Right ventricle myocardium inferior (tissue), 1 donor: ENCODE data around the gene KRTAP5-9. TPM values are rescaled to one million over a fixed set of nuclear protein-coding genes. Genes with fewer than 3 reads are reported as not detected.
"Not testable (repeated sequence)": the region's sequence is repeated elsewhere in the genome, so short reads cannot be mapped to it uniquely, and the experiment has no call there.

Experiments
- ATAC-seq: fragments of 200-7000 bp; cut with Tn5 transposase; one replicate; pipeline ENCODE4 v1.9.1; 2020; ENCODE audit warnings: mild to moderate bottlenecking, moderate library complexity
- DNase-seq: peaks from one replicate; pipeline ENCODE4 v3.0.0; 2021; ENCODE audit errors: missing footprints
- intact Hi-C: fragments of 100-400 bp; cut with DNase I; formaldehyde crosslinking; loops from one replicate; pipeline ENCODE4 v1.11.0; 2022
- total RNA-seq: library from RNA; stranded (reverse); fragmentation: NEBNext Ultra II Directional; extraction: Animal tissue kit (Norgen Biotek cat#: 25700); gene quantifications from one replicate; pipeline ENCODE4 v1.2.1, GENCODE V29; 2021
- donor health status: DM: no; HTN: yes; CAD: no; lungs with severe emphysema.

KRTAP5-9 gene
- total RNA-seq, 1 donor from 2014 or later, result not detected

GRCh38 chr11:71576688-71577465 lies 28.7 kb downstream of the KRTAP5-9 start:
- ATAC-seq, intact Hi-C loops: not testable (repeated sequence)

GRCh38 chr11:71577469-71578004 lies 29.3 kb downstream of the KRTAP5-9 start:
- DNase-seq (no peak), ATAC-seq (no peak)
- intact Hi-C loops, result no loop called here

More at GRCh38 chr11:71576688-71577465, 28.7 kb downstream of the KRTAP5-9 start:
- not testable (repeated sequence) for DNase-seq

DNA sequence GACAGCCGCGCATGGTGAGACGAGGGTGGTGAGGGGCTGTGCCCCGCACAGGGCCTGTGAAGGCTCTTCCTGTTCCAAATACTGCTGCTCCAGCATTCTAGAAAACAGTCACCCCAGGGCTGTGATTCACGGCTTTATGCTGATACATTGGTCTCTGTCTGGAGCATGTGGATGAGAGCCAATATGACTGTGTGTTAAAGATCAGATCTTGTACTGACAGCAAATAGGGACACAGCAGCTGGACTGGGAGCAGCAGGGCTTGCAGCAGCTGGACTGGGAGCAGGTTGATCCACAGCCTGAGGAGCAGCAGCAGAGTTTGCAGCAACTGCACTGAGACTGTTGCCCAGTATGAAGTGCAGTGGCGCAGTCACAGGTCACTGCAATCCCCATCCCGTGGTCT lies 31.3 kb downstream of the KRTAP5-9 start:
- intact Hi-C loops, DNase-seq, ATAC-seq: not testable (repeated sequence)

GRCh38 chr11:71580057-71581003 lies 32.1 kb downstream of the KRTAP5-9 start:
- ATAC-seq (peak; percentile 81), DNase-seq (no peak)
- intact Hi-C loops, result no loop called here

DNA sequence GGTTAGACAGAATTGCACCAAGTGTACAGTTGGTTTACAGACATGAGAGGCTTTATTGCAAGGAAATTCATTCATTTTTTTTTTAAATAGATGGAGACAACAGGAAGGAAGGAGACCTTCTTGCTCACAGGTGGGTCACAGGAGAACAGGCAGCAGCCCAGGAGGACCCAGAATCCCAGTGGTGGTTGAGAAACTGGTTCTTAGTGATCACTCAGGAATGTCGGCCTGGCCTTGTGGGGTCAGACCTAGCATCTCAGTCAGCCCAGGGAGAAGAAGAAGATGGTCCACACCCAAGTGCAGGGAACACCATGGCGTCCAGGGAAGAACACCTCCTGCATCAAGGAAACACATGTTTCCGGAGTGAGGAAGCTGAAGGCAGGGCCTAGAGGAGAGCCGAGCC lies 33.6 kb downstream of the KRTAP5-9 start:
- intact Hi-C loops, result no loop called here
- ATAC-seq, result no peak
- no peak for DNase-seq

DNA sequence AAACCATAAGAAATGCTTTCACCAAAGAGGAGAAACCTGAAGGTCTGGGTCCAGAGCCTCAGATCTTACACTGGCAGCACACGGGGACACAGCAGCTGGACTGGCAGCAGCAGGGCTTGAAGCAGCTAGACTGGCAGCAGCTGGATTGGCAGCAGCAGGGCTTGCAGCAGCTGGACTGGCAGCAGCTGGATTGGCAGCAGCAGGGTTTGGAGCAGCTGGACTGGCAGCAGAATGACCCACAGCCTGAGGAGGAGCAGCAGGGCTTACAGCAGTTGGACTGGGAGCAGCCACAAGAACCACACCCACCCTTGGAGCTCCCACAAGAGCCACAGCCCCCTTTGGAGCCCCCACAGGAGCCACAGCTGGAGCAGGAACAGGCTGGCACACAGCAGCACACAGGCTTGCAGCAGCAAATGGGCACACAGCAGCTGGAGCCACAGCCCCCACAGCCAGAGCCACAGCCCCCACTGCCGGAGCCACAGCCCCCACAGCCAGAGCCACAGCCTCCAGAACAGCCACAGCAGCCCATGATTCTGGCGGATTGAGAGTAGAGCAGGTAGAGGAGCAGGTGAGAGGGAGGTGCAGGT lies 34.2 kb downstream of the KRTAP5-9 start, which contains the start of gene KRTAP5-11:
TSS of gene KRTAP5-11 (minus strand) at position 567 of the 587 bp plus-strand sequence. CDS start at position 529, 38 bp downstream.
- no peak for ATAC-seq
- intact Hi-C loops, result no loop called here
- no peak for DNase-seq

DNA sequence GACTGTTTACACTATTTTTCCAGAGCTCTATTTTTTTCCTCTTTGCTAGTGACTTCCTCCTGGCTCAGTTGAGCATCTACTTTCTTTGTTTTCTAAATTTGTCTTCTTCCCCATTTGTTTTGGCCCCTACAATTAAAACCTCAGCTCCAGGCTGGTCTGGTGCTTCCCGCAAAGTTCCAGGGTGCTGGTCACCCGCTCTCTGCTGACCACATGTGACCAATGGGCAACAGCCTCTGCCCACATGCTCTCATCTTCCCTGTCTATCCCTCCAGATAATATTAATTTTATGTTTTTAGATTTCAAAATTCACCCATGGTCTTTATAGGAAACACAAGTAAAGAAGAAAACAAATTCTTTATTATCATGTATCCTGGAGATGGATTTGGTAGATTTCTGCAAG lies 34.7 kb downstream of the KRTAP5-9 start:
- DNase-seq, ATAC-seq, intact Hi-C loops: not testable (repeated sequence)

DNA sequence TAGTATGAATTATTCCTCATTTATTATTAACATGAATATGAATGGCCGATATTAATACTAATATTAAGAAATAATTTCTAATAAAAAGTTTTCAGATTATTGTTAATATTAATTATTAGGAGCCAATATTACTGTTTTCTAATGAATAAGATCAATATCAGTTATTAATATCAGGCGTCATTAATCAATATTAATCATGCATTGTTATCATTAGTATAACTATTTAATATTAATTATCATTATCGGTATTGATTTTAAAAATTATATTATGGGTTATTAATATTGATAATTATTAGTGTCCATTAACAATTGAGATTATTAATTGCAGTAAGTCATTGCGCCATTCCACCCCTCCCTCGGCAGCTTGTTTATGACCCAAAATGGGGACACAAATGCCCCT lies 37.5 kb downstream of the KRTAP5-9 start:
- DNase-seq, intact Hi-C loops, ATAC-seq: not testable (repeated sequence)

GRCh38 chr11:71588314-71588713 lies 40.1 kb downstream of the KRTAP5-9 start:
- DNase-seq, intact Hi-C loops, ATAC-seq: not testable (repeated sequence)

DNA sequence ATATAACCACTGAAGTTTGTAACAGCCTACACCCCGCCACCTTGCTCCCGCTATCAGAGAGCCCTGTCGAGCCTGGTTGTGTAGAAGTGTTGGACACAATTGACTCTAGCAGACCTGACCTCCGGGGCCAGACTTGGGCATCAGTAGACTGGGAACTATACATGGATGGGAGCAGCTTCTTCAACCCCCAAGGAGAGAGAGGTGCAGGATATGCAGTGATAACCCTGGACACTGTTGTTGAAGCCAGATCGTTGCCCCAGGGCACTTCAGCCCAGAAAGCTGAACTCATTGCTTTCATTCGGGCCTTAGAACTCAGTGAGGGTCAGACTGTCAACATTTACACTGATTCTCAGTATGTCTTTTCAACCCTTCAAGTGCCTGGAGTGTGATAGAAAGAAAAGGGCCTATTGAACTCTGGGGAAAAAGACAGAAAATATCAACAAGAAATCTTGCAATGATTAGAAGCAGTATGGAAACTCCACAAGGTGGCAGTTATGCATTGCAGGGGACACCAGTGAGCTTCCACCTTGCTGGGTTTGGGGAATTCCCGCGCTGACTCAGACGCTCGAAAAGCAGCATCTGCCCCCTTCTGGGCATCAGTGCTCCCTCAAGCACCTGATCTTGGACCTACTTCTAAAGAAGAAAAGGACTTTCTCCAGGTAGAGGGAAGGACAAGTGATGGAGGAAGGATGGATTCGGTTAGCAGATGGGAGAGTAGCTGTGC lies 40.8 kb downstream of the KRTAP5-9 start:
- ATAC-seq, DNase-seq, intact Hi-C loops: not testable (repeated sequence)

DNA sequence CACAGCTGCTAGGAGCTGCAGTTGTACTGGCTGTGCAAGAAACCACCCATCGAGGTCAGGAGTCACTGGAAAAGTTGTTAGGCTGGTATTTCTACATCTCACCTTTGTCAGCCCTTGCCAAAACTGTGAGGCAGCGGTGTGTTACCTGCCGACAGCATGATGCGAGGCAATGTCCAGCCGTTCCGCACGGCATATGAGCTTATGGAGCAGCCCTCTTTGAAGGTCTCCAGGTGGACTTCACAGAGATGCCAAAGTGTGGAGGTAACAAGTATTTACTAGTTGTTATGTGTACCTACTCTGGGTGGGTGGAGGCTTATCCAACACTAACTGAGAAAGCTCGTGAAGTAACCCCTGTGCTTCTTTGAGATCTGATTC lies 41.3 kb downstream of the KRTAP5-9 start:
- ATAC-seq, intact Hi-C loops, DNase-seq: not testable (repeated sequence)

Other genes with a start within 250 kb of the KRTAP5-9 start
- gene DHCR7, start 100.0 kb upstream of the KRTAP5-9 start, total RNA-seq, result 46.3 TPM
- gene NADSYN1, start 95.2 kb upstream of the KRTAP5-9 start, total RNA-seq, result 22.1 TPM
- gene KRTAP5-7, start 21.2 kb upstream of the KRTAP5-9 start, total RNA-seq, result not detected
- not detected for gene KRTAP5-8, start 10.4 kb upstream of the KRTAP5-9 start, total RNA-seq
- gene KRTAP5-10, start 17.1 kb downstream of the KRTAP5-9 start, total RNA-seq, result not detected
- gene KRTAP5-11, start 34.5 kb downstream of the KRTAP5-9 start, total RNA-seq, result not detected